A549 (cell line): ENCODE data around the gene TMEM151A.

Experiments used
- CEBPB ChIP-seq, 2 experiments: fragments of >200 bp in 1 of 2; sonication (Bioruptor Twin) in 1 of 2; formaldehyde crosslinking in 1 of 2; IDR thresholded peaks; 2 replicates each; pipeline ENCODE4 v1.6.1; 2012 to 2016
- MAX ChIP-seq: IDR thresholded peaks from 2 replicates; pipeline ENCODE4 v1.6.1; 2012
- NR3C1 ChIP-seq: fragments of >200 bp; sonication (Bioruptor Twin); formaldehyde crosslinking; IDR thresholded peaks from 3 replicates; pipeline ENCODE4 v1.6.1; 2017
- PBX3 ChIP-seq: IDR thresholded peaks from 2 replicates; pipeline ENCODE4 v1.6.1; 2012
- PHF8 ChIP-seq: fragments of 200-600 bp; sonication (generic); IDR thresholded peaks from 2 replicates; pipeline ENCODE4 v1.6.1; 2016; ENCODE audit warnings: low read depth, mild to moderate bottlenecking, antibody characterized with exemption, moderate library complexity, borderline replicate concordance
- POLR2A ChIP-seq: IDR thresholded peaks from 2 replicates; pipeline ENCODE4 v1.6.1; 2012; ENCODE audit warnings: mild to moderate bottlenecking, low read length
- RAD21 ChIP-seq, 2 experiments: fragments of >200 bp in 1 of 2; sonication (Bioruptor Twin) in 1 of 2; formaldehyde crosslinking in 1 of 2; IDR thresholded peaks in 1 of 2; conservative IDR thresholded peaks in 1 of 2; 2 replicates in 1 of 2; 3 replicates in 1 of 2; pipeline ENCODE4 v1.6.1; 2012 to 2018; ENCODE audit warnings: inconsistent platforms in 1 of 2
- TFCP2L1 ChIP-seq: fragments of 250-450 bp; sonication (Bioruptor Pico); IDR thresholded peaks from 2 replicates; pipeline ENCODE4 v1.5.0; 2021; ENCODE audit warnings: mild to moderate bottlenecking
- TF ChIP-seq, protein P1 (sequence below): fragments of >200 bp; sonication (Bioruptor Twin); formaldehyde crosslinking; IDR thresholded peaks from 3 replicates; pipeline ENCODE4 v1.5.1; 2016
- TF ChIP-seq, protein P2 (sequence below): fragments of 250-450 bp; sonication (Bioruptor Pico); IDR thresholded peaks from 2 replicates; pipeline ENCODE4 v1.5.0; 2021; ENCODE audit warnings: mild to moderate bottlenecking, moderate library complexity, borderline replicate concordance

- TF ChIP-seq, protein P1, sequence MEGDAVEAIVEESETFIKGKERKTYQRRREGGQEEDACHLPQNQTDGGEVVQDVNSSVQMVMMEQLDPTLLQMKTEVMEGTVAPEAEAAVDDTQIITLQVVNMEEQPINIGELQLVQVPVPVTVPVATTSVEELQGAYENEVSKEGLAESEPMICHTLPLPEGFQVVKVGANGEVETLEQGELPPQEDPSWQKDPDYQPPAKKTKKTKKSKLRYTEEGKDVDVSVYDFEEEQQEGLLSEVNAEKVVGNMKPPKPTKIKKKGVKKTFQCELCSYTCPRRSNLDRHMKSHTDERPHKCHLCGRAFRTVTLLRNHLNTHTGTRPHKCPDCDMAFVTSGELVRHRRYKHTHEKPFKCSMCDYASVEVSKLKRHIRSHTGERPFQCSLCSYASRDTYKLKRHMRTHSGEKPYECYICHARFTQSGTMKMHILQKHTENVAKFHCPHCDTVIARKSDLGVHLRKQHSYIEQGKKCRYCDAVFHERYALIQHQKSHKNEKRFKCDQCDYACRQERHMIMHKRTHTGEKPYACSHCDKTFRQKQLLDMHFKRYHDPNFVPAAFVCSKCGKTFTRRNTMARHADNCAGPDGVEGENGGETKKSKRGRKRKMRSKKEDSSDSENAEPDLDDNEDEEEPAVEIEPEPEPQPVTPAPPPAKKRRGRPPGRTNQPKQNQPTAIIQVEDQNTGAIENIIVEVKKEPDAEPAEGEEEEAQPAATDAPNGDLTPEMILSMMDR: no peak
- TF ChIP-seq POLR2A (no peak), PHF8 (no peak), MAX (no peak), RAD21 (conservative IDR thresholded peaks at IDR 0.05 in 1 of 2, IDR thresholded peaks at IDR 0.05 in 1 of 2) (no peak), PBX3 (no peak), CEBPB (IDR thresholded peaks at IDR 0.05) (no peak), NR3C1 (no peak), TFCP2L1 (no peak)
- TF ChIP-seq, protein P2, sequence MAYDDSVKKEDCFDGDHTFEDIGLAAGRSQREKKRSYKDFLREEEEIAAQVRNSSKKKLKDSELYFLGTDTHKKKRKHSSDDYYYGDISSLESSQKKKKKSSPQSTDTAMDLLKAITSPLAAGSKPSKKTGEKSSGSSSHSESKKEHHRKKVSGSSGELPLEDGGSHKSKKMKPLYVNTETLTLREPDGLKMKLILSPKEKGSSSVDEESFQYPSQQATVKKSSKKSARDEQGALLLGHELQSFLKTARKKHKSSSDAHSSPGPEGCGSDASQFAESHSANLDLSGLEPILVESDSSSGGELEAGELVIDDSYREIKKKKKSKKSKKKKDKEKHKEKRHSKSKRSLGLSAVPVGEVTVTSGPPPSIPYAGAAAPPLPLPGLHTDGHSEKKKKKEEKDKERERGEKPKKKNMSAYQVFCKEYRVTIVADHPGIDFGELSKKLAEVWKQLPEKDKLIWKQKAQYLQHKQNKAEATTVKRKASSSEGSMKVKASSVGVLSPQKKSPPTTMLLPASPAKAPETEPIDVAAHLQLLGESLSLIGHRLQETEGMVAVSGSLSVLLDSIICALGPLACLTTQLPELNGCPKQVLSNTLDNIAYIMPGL (CRISPR knock-in tag): no peak
Observed at GRCh38 chr11:66299186-66299585, 7.5 kb downstream of the TMEM151A start.
